DOHH2 (cell line): Measurements from ENCODE around the gene ZNF410.

Experiments
- EZH2phosphoT487 ChIP-seq: fragments of 200-600 bp; sonication (generic); IDR thresholded peaks from 2 replicates; pipeline ENCODE4 v1.6.1; 2017; ENCODE audit warnings: borderline replicate concordance, mild to moderate bottlenecking, antibody characterized with exemption, low read length, moderate library complexity, mixed read lengths
- TF ChIP-seq, protein P1 (sequence below): fragments of 200-600 bp; sonication (generic); IDR thresholded peaks from one replicate; pipeline ENCODE4 v1.5.1; 2014; ENCODE audit warnings: antibody characterized with exemption, mild to moderate bottlenecking, low read depth, low read length; ENCODE audit not compliant: poor library complexity, severe bottlenecking

DNA sequence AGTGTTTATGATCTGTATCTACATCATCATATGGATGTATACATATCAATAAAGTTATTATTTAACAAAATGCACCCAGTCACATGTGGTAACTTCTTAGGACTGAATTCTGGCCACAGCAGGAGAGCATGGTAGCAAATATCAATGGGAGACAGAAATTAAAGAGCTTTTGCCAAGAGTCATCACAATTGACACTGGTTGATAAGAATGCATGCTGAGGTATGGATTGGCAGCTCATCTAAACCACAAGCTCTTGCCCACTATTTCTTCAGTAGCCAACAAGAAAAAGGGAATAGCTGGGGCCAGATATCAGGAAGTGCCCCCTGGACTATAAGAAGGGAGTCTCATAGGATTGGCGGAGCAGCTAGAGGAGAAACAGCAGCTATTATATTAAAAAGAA is 44.5 kb upstream of the ZNF410 start:
- TF ChIP-seq, protein P1, sequence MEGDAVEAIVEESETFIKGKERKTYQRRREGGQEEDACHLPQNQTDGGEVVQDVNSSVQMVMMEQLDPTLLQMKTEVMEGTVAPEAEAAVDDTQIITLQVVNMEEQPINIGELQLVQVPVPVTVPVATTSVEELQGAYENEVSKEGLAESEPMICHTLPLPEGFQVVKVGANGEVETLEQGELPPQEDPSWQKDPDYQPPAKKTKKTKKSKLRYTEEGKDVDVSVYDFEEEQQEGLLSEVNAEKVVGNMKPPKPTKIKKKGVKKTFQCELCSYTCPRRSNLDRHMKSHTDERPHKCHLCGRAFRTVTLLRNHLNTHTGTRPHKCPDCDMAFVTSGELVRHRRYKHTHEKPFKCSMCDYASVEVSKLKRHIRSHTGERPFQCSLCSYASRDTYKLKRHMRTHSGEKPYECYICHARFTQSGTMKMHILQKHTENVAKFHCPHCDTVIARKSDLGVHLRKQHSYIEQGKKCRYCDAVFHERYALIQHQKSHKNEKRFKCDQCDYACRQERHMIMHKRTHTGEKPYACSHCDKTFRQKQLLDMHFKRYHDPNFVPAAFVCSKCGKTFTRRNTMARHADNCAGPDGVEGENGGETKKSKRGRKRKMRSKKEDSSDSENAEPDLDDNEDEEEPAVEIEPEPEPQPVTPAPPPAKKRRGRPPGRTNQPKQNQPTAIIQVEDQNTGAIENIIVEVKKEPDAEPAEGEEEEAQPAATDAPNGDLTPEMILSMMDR: no peak
- TF ChIP-seq EZH2phosphoT487: no peak
